ENCODE measurements around the gene ABI3. TPM values are rescaled to one million over a fixed set of nuclear protein-coding genes. Genes with fewer than 3 reads are reported as not detected.

The ABI3 gene
- total RNA-seq, 2 donors from 2014 or later, result 3.0 to 9.0 TPM

- no peaks in the 10 kb centered on the region for H3K4me1 ChIP-seq (replicated peaks)
- TF ChIP-seq POLR2AphosphoS5 (IDR thresholded peaks at IDR 0.05) (no peak), POLR2A (IDR thresholded peaks at IDR 0.05) (no peak), CTCF (IDR thresholded peaks at IDR 0.05) (no peak)
- H3K27me3 ChIP-seq (replicated peaks; ENCODE audit: insufficient read depth), result no peaks in the 10 kb centered on the region
- H3K36me3 ChIP-seq, result no peaks in the 10 kb centered on the region
- intact Hi-C loops (cut with DNase I), result no loop called here
- no peak for DNase-seq (ENCODE audit: low spot score)
- 93% methylated on average over 2 of the region's 2 CpGs for WGBS
- no peak overlapping the region for H3K4me3 ChIP-seq
- no peak overlapping the region for H3K27ac ChIP-seq
- no peaks in the 10 kb centered on the region for H3K9me3 ChIP-seq
Measured at GRCh38 chr17:49204516-49204915, 6.0 kb upstream of the ABI3 start.

- Histone ChIP-seq H3K36me3 (no peaks in the 10 kb centered on the region), H3K27me3 (replicated peaks; ENCODE audit: insufficient read depth) (peaks cover 2% of the 10 kb centered on the region), H3K27ac (no peak overlapping the region), H3K4me3 (no peak overlapping the region), H3K4me1 (replicated peaks) (no peaks in the 10 kb centered on the region), H3K9me3 (no peaks in the 10 kb centered on the region)
- intact Hi-C loops (cut with DNase I), result no loop called here
- no peak for DNase-seq (ENCODE audit: low spot score)
- WGBS, result 82% methylated on average over 10 of the region's 10 CpGs
- TF ChIP-seq POLR2A (IDR thresholded peaks at IDR 0.05), result no peak
- TF ChIP-seq POLR2AphosphoS5 (IDR thresholded peaks at IDR 0.05), result no peak
- no peak for TF ChIP-seq CTCF (IDR thresholded peaks at IDR 0.05)
Measured at GRCh38 chr17:49209061-49209571, 1.4 kb upstream of the ABI3 start.

- intact Hi-C loops (cut with DNase I), result no loop called here
- Histone ChIP-seq H3K4me3 (no peak overlapping the region), H3K27ac (no peak overlapping the region), H3K9me3 (no peaks in the 10 kb centered on the region), H3K27me3 (replicated peaks; ENCODE audit: insufficient read depth) (peaks cover 2% of the 10 kb centered on the region), H3K36me3 (no peaks in the 10 kb centered on the region), H3K4me1 (replicated peaks) (no peaks in the 10 kb centered on the region)
- TF ChIP-seq CTCF (IDR thresholded peaks at IDR 0.05) (no peak), POLR2A (IDR thresholded peaks at IDR 0.05) (no peak), POLR2AphosphoS5 (IDR thresholded peaks at IDR 0.05) (no peak)
- WGBS, result 77% methylated on average over 4 of the region's 5 CpGs
- DNase-seq (ENCODE audit: low spot score), result no peak
Measured at GRCh38 chr17:49213399-49213798, 2.9 kb downstream of the ABI3 start.

GRCh38 chr17:49213847-49214246 is 3.3 kb downstream of the ABI3 start:
- TF ChIP-seq POLR2A (IDR thresholded peaks at IDR 0.05), result no peak
- TF ChIP-seq CTCF (IDR thresholded peaks at IDR 0.05), result no peak
- no peak for TF ChIP-seq POLR2AphosphoS5 (IDR thresholded peaks at IDR 0.05)
- DNase-seq (ENCODE audit: low spot score), result no peak
- Histone ChIP-seq H3K27me3 (replicated peaks; ENCODE audit: insufficient read depth) (peaks cover 2% of the 10 kb centered on the region), H3K9me3 (no peaks in the 10 kb centered on the region), H3K36me3 (no peaks in the 10 kb centered on the region), H3K27ac (no peak overlapping the region), H3K4me3 (no peak overlapping the region), H3K4me1 (replicated peaks) (no peaks in the 10 kb centered on the region)
- intact Hi-C loops (cut with DNase I), result no loop called here
- 92% methylated on average over 2 of the region's 2 CpGs for WGBS

- H3K27ac ChIP-seq, result peak overlapping the region in 1 of 2 donors; percentile 11
- 43% methylated on average over 12 of the region's 12 CpGs for WGBS
Measured at GRCh38 chr17:49214676-49215360, 4.3 kb downstream of the ABI3 start.

More at GRCh38 chr17:49214676-49215360, 4.3 kb downstream of the ABI3 start:
- Histone ChIP-seq H3K4me3 (no peak overlapping the region), H3K36me3 (no peaks in the 10 kb centered on the region), H3K4me1 (replicated peaks) (no peaks in the 10 kb centered on the region), H3K9me3 (no peaks in the 10 kb centered on the region), H3K27me3 (replicated peaks; ENCODE audit: insufficient read depth) (peaks cover 2% of the 10 kb centered on the region)
- TF ChIP-seq POLR2AphosphoS5 (IDR thresholded peaks at IDR 0.05), result no peak
- TF ChIP-seq CTCF (IDR thresholded peaks at IDR 0.05), result no peak
- no peak for TF ChIP-seq POLR2A (IDR thresholded peaks at IDR 0.05)
- no peak for DNase-seq (ENCODE audit: low spot score)
- intact Hi-C loops (cut with DNase I), result no loop called here
